MM.1S (cell line): ENCODE data around the gene ANKRD44.

ENCODE experiments used
- CTCF ChIP-seq: fragments of 300-600 bp; sonication (generic); IDR thresholded peaks from 2 replicates; pipeline ENCODE4 v1.5.1; 2016; ENCODE audit warnings: antibody characterized with exemption, low read length, mixed read lengths
- EZH2 ChIP-seq: fragments of 300-600 bp; sonication (generic); optimal IDR thresholded peaks from 2 replicates; pipeline ENCODE3; 2017; ENCODE audit warnings: low read depth, mild to moderate bottlenecking, antibody characterized with exemption, low read length, mixed read lengths
- EZH2phosphoT487 ChIP-seq: fragments of 300-600 bp; sonication (generic); IDR thresholded peaks from 2 replicates; pipeline ENCODE4 v1.6.1; 2018; ENCODE audit warnings: antibody characterized with exemption, low read length

- TF ChIP-seq CTCF (no peak), EZH2 (no peak), EZH2phosphoT487 (no peak)
Observed at GRCh38 chr2:196987649-196988364, 322.8 kb downstream of the ANKRD44 start.
